Tibial nerve (tissue), 4 donors: ENCODE measurements around the gene COL3A1. TPM values are rescaled to one million over a fixed set of nuclear protein-coding genes. Genes with fewer than 3 reads are reported as not detected.

Experiments
- DNase-seq, 2 donors: peaks; one replicate each; pipeline ENCODE4 v3.0.0-alpha.2; 2019; ENCODE audit warnings: low spot score in 2 of 2
- H3K27ac ChIP-seq, 4 donors: fragments of 200-600 bp; sonication (generic) in 3 of 4; one replicate each; pipeline ENCODE4 v1.5.1; 2017 to 2019; ENCODE audit warnings: mild to moderate bottlenecking in 1 of 4
- H3K27me3 ChIP-seq, 2 donors: fragments of 200-600 bp; sonication (generic) in 1 of 2; one replicate each; pipeline versions ENCODE4 v1.5.1 to v1.6.0; 2017 to 2019
- H3K36me3 ChIP-seq, 3 donors: fragments of 200-600 bp; sonication (generic); one replicate each; pipeline ENCODE4 v1.5.1; 2018 to 2019
- H3K4me1 ChIP-seq, 4 donors: fragments of 200-600 bp; sonication (generic) in 3 of 4; one replicate each; pipeline ENCODE4 v1.5.1; 2017 to 2019
- H3K4me3 ChIP-seq, 4 donors: fragments of 200-600 bp; sonication (generic) in 3 of 4; one replicate each; pipeline ENCODE4 v1.5.1; 2017 to 2019; ENCODE audit warnings: mild to moderate bottlenecking in 1 of 4, moderate library complexity in 1 of 4
- H3K9me3 ChIP-seq, 4 donors: fragments of 200-600 bp; sonication (generic) in 3 of 4; one replicate each; pipeline ENCODE4 v1.5.1; 2017 to 2019
- EP300 ChIP-seq, 2 donors: sonication (generic); formaldehyde crosslinking; IDR thresholded peaks; one replicate each; pipeline ENCODE4 v1.6.1; 2017; ENCODE audit warnings: antibody characterized with exemption in 2 of 2, mild to moderate bottlenecking in 1 of 2
- POLR2A ChIP-seq, 2 donors: fragments of 450-650 bp; IDR thresholded peaks; one replicate each; pipeline ENCODE4 v1.6.1; 2017; ENCODE audit warnings: antibody characterized with exemption in 2 of 2, mild to moderate bottlenecking in 2 of 2, moderate library complexity in 2 of 2
- WGBS, 2 donors: methylation state at CpG; one replicate each; pipeline ENCODE4 v1.1.5; 2018; 5-methylcytosine and 5-hydroxymethylcytosine counted together
- total RNA-seq, 4 donors: library from RNA; depleted of rRNA; stranded (reverse); fragments of >200 nt; gene quantifications; one replicate each; pipeline ENCODE4 v1.1.0, GENCODE V29; 2016
- TF ChIP-seq, protein P1 (sequence below), 5 experiments: fragments of 200-600 bp in 3 of 5; fragments of 450-650 bp in 2 of 5; sonication (generic) in 3 of 5; IDR thresholded peaks; one replicate each; pipeline ENCODE4 v1.5.1; 2016 to 2019; ENCODE audit warnings: antibody characterized with exemption in 5 of 5, mild to moderate bottlenecking in 3 of 5, moderate library complexity in 2 of 5

COL3A1 gene
- total RNA-seq, 4 donors from 2014 or later, result 77.1 to 205 (median 115) TPM

DNA sequence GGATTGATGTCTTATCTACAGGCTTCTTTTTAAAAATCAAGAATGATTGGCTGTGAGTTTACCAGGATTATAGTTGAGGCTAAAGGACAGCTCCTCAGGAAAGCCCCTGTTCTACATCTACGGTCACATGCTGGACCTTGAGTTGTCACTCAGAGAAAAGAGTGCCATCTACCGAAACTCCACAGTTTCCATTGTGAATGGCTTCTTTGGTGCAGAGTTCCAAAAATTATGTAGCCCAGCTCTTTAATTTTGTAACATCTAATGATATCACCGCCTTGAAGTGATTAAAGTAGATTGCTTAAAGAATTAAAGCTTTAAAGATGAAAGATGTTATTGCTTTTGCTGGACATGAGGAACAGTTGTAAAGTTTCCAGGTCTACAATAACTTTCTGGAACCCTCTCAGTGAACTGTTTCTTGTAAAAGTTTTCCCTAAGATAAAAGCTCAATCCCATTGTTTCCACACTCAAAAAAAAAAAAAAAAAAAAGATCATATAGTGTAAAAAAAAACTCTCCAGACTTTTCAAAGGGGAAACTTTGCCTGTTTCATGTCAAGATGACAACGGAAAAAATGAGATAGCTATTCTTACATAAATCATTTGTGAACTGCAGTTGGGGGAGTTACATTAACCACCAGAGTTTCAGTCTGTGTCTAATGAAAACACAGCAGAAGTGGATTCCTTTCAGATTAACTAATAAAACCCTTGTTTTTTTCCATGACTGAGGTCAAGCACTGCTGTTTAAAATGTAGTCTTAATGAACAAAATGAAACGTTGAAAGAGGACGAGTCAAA is 4.3 kb downstream of the COL3A1 start:
- TF ChIP-seq, protein P1, sequence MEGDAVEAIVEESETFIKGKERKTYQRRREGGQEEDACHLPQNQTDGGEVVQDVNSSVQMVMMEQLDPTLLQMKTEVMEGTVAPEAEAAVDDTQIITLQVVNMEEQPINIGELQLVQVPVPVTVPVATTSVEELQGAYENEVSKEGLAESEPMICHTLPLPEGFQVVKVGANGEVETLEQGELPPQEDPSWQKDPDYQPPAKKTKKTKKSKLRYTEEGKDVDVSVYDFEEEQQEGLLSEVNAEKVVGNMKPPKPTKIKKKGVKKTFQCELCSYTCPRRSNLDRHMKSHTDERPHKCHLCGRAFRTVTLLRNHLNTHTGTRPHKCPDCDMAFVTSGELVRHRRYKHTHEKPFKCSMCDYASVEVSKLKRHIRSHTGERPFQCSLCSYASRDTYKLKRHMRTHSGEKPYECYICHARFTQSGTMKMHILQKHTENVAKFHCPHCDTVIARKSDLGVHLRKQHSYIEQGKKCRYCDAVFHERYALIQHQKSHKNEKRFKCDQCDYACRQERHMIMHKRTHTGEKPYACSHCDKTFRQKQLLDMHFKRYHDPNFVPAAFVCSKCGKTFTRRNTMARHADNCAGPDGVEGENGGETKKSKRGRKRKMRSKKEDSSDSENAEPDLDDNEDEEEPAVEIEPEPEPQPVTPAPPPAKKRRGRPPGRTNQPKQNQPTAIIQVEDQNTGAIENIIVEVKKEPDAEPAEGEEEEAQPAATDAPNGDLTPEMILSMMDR (IDR thresholded peaks at IDR 0.05), result peak in 4 of 5 experiments; percentile 27 to 51 (median 48)
- TF ChIP-seq POLR2A (IDR thresholded peaks at IDR 0.05), result peak in 1 of 2 donors; percentile 16
- TF ChIP-seq EP300 (IDR thresholded peaks at IDR 0.05), result peak; percentile 6 to 80
- DNase-seq, result no peak
- Histone ChIP-seq H3K9me3 (no peaks in the 10 kb centered on the region), H3K4me3 (peak overlapping the region; percentile 2 to 53 (median 24)), H3K4me1 (peaks cover 0 to 28% (median 5%) of the 10 kb centered on the region in 4 donors), H3K36me3 (no peaks in the 10 kb centered on the region), H3K27ac (peak overlapping the region; percentile 84 to 95 (median 86)), H3K27me3 (no peaks in the 10 kb centered on the region)
- 10 to 11% methylated on average over 6 of the region's 6 CpGs for WGBS, 2 donors

DNA sequence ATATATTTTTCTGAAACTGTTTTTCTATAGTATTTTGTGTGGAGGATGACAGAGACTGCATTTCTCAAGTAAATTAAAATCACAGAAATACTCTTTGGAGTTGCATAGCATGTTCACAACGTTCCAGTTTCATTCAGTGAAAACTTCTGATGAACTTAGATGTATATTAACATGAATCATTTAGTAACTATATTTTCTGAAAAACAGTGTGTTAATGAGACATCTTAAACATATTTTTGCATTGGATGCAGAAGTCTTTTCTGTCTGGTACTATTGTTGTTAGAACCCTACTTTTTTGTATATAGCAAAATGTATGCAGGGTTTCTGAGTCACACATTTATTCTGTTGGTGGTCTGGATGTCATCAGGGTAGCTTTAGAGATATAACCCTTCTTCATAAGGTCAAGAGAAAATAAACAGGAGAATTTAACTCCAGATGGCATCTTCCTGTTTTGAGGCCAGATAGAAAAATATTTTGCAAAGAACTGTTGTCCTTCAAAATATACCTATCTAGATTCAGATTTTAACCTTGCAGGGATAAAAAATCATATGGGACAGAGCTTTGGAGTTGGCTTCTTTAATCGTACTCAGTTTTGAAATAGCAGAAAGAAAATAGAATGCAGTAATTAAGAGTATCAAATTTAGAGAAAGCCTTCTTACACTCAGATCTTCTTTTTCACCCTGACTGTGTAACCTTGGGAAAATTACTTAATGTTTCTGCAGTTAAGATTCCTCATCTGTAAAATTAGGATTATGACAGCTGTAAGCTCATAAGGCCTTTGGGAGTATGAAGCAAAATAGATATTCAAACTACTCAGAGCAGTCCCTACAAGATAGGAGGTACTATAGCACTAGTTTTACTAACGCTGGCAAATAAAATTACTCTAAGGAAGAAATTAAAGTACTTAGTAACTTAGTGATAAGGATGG is 5.3 kb downstream of the COL3A1 start:
- Histone ChIP-seq H3K4me3 (peak overlapping the region in 2 of 4 donors; percentile 0 to 34), H3K4me1 (peaks cover 0 to 28% (median 6%) of the 10 kb centered on the region in 4 donors), H3K36me3 (no peaks in the 10 kb centered on the region), H3K27me3 (no peaks in the 10 kb centered on the region), H3K9me3 (no peaks in the 10 kb centered on the region), H3K27ac (peak overlapping the region; percentile 84 to 95 (median 86))
- TF ChIP-seq, protein P1 (IDR thresholded peaks at IDR 0.05), result no peak
- TF ChIP-seq POLR2A (IDR thresholded peaks at IDR 0.05) (no peak), EP300 (IDR thresholded peaks at IDR 0.05) (no peak)
- no peak for DNase-seq
- WGBS, 2 donors, result 16 to 18% methylated on average over 3 of the region's 3 CpGs

- Histone ChIP-seq H3K4me3 (peak overlapping the region in 1 of 4 donors; percentile 10), H3K27ac (peak overlapping the region; percentile 46 to 95 (median 86)), H3K36me3 (peaks cover 0 to 12% (median 0%) of the 10 kb centered on the region in 3 donors), H3K4me1 (peaks cover 0 to 60% (median 7%) of the 10 kb centered on the region in 4 donors), H3K27me3 (no peaks in the 10 kb centered on the region), H3K9me3 (no peaks in the 10 kb centered on the region)
- TF ChIP-seq POLR2A (IDR thresholded peaks at IDR 0.05) (no peak), EP300 (IDR thresholded peaks at IDR 0.05) (no peak)
- TF ChIP-seq, protein P1 (IDR thresholded peaks at IDR 0.05), result peak; percentile 25 to 67 (median 50)
- no peak for DNase-seq
- 24 to 36% methylated on average over 4 of the region's 4 CpGs for WGBS, 2 donors
Observed at GRCh38 chr2:188983427-188984064, 9.4 kb downstream of the COL3A1 start.

- Histone ChIP-seq H3K27ac (peak overlapping the region; percentile 46 to 95 (median 86)), H3K9me3 (no peaks in the 10 kb centered on the region), H3K4me1 (peaks cover 0 to 60% (median 7%) of the 10 kb centered on the region in 4 donors), H3K27me3 (no peaks in the 10 kb centered on the region), H3K4me3 (no peak overlapping the region), H3K36me3 (peaks cover 0 to 15% (median 0%) of the 10 kb centered on the region in 3 donors)
- no peak for DNase-seq
- no peak for TF ChIP-seq POLR2A (IDR thresholded peaks at IDR 0.05)
- TF ChIP-seq, protein P1 (IDR thresholded peaks at IDR 0.05), result peak; percentile 27 to 53 (median 40)
Observed at GRCh38 chr2:188984065-188984491, 9.9 kb downstream of the COL3A1 start.
